Upper lobe of left lung (tissue), 4 donors: ENCODE data around the gene PRDM16.

Experiments used
- CTCF ChIP-seq, 6 experiments: fragments of 450-650 bp in 4 of 6; fragments of 200-600 bp in 2 of 6; sonication (generic) in 2 of 6; IDR thresholded peaks; one replicate each; pipeline ENCODE4 v1.5.1; 2016 to 2019; ENCODE audit warnings: antibody characterized with exemption in 6 of 6
- EP300 ChIP-seq, 4 donors: sonication (generic); formaldehyde crosslinking; IDR thresholded peaks; one replicate each; pipeline ENCODE4 v1.5.1; 2017; ENCODE audit warnings: antibody characterized with exemption in 4 of 4, control low read depth in 2 of 4
- POLR2A ChIP-seq, 4 donors: fragments of 450-650 bp; IDR thresholded peaks; one replicate each; pipeline ENCODE4 v1.5.1; 2016 to 2017; ENCODE audit warnings: antibody characterized with exemption in 4 of 4, mild to moderate bottlenecking in 2 of 4
- POLR2AphosphoS5 ChIP-seq, 2 donors: sonication (generic); formaldehyde crosslinking; IDR thresholded peaks; one replicate each; pipeline ENCODE4 v1.5.1; 2017; ENCODE audit warnings: antibody characterized with exemption in 2 of 2

DNA sequence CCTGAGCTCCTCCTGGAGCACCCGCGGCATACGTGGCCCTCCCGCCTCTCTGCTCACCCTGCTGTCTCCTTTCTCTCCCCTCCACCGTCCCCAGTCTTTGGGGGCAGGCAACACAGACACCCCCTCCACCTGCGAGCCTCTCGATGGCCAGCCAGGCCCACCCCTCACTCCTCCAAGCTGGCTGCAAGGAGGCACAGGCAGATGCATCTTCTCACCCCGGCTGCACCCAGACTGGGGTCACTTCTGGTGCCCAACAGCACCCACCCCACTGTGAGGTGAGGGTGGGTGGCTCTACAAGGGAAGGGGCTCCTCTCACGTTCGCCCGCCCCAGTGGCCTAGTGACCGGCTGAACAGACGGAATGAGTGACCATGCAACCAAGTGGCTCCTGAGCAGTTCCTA lies 277.5 kb downstream of the PRDM16 start:
- TF ChIP-seq CTCF (IDR thresholded peaks at IDR 0.05) (no peak), POLR2A (IDR thresholded peaks at IDR 0.05) (no peak), POLR2AphosphoS5 (IDR thresholded peaks at IDR 0.05) (no peak), EP300 (IDR thresholded peaks at IDR 0.05) (no peak)
